ENCODE results near the gene DIS3L2. TPM values are rescaled to one million over a fixed set of nuclear protein-coding genes. Genes with fewer than 3 reads are reported as not detected.

Gene DIS3L2
- total RNA-seq, 6 experiments from 2014 or later, result 18.2 to 23.6 (median 21.6) TPM

- H3K27me3 Mint-ChIP-seq (ENCODE audit: insufficient read depth), result no peaks in the 10 kb centered on the region; the same call in 1 of the 2 replicates
- H3K36me3 Mint-ChIP-seq (ENCODE audit: low read depth), result peaks cover 13% of the 10 kb centered on the region; the same call in 1 of the 2 replicates
- no peak overlapping the region for H3K27ac Mint-ChIP-seq
- H3K4me3 Mint-ChIP-seq, result no peak overlapping the region
- peaks cover 17% of the 10 kb centered on the region for H3K4me1 Mint-ChIP-seq (ENCODE audit: low read depth)
- TF ChIP-seq CTCF (IDR thresholded peaks at IDR 0.05), result no peak
- no peak for DNase-seq
- no peaks in the 10 kb centered on the region for H3K9me3 Mint-ChIP-seq
Observed at GRCh38 chr2:232006253-232006652, 44.7 kb downstream of the DIS3L2 start.

- H3K27ac Mint-ChIP-seq, result peak overlapping the region; percentile 28
- no peaks in the 10 kb centered on the region for H3K9me3 Mint-ChIP-seq
- peaks cover 13% of the 10 kb centered on the region; the same call in 1 of the 2 replicates for H3K36me3 Mint-ChIP-seq (ENCODE audit: low read depth)
- H3K4me3 Mint-ChIP-seq, result no peak overlapping the region
- no peak for TF ChIP-seq CTCF (IDR thresholded peaks at IDR 0.05)
- H3K27me3 Mint-ChIP-seq (ENCODE audit: insufficient read depth), result no peaks in the 10 kb centered on the region; the same call in 1 of the 2 replicates
- H3K4me1 Mint-ChIP-seq (ENCODE audit: low read depth), result peaks cover 17% of the 10 kb centered on the region
- DNase-seq, result peak; percentile 1
Observed at GRCh38 chr2:232008907-232009638, 47.6 kb downstream of the DIS3L2 start.

- Mint-ChIP-seq H3K27ac (no peak overlapping the region), H3K36me3 (ENCODE audit: low read depth) (peaks cover 16% of the 10 kb centered on the region), H3K4me1 (ENCODE audit: low read depth) (peaks cover 17% of the 10 kb centered on the region), H3K4me3 (no peak overlapping the region), H3K27me3 (ENCODE audit: insufficient read depth) (no peaks in the 10 kb centered on the region; the same call in 1 of the 2 replicates), H3K9me3 (no peaks in the 10 kb centered on the region)
- no peak for DNase-seq
- no peak for TF ChIP-seq CTCF (IDR thresholded peaks at IDR 0.05)
Observed at GRCh38 chr2:232009639-232010274, 48.2 kb downstream of the DIS3L2 start.

- H3K36me3 Mint-ChIP-seq (ENCODE audit: low read depth), result peaks cover 32% of the 10 kb centered on the region
- H3K4me3 Mint-ChIP-seq, result no peak overlapping the region
- no peaks in the 10 kb centered on the region; the same call in 1 of the 2 replicates for H3K27me3 Mint-ChIP-seq (ENCODE audit: insufficient read depth)
- TF ChIP-seq CTCF (IDR thresholded peaks at IDR 0.05), result no peak
- no peaks in the 10 kb centered on the region for H3K9me3 Mint-ChIP-seq
- peak; percentile 80 for DNase-seq
- H3K4me1 Mint-ChIP-seq (ENCODE audit: low read depth), result peaks cover 12% of the 10 kb centered on the region
- no peak overlapping the region for H3K27ac Mint-ChIP-seq
Observed at GRCh38 chr2:232013701-232014353, 52.3 kb downstream of the DIS3L2 start.

GRCh38 chr2:232014681-232015080, 53.2 kb downstream of the DIS3L2 start:
- Mint-ChIP-seq H3K9me3 (no peaks in the 10 kb centered on the region), H3K36me3 (ENCODE audit: low read depth) (peaks cover 29% of the 10 kb centered on the region), H3K4me1 (ENCODE audit: low read depth) (peaks cover 3% of the 10 kb centered on the region), H3K4me3 (no peak overlapping the region), H3K27ac (no peak overlapping the region), H3K27me3 (ENCODE audit: insufficient read depth) (no peaks in the 10 kb centered on the region; the same call in 1 of the 2 replicates)
- DNase-seq, result no peak
- TF ChIP-seq CTCF (IDR thresholded peaks at IDR 0.05), result no peak
